ENCODE data around the gene RSPRY1. TPM values are rescaled to one million over a fixed set of nuclear protein-coding genes. Genes with fewer than 3 reads are reported as not detected.

Gene RSPRY1
- polyA plus RNA-seq, 1 of the 3 experiments (the other 2 are of a cell fraction): 16.6 TPM

- WGBS (ENCODE audit: low lambda C conversion rate): 60% methylated on average over 1 of the region's 1 CpG
- Histone ChIP-seq H3K27me3 (ENCODE audit: insufficient read depth) (no peaks in the 10 kb centered on the region), H3K27ac (ENCODE audit: low read depth in 2 of 2, low read length in 1 of 2) (no peak overlapping the region), H4K20me1 (ENCODE audit: insufficient read depth) (no peaks in the 10 kb centered on the region), H2AFZ (ENCODE audit: low read depth) (no peak overlapping the region), H3K4me1 (ENCODE audit: control insufficient read depth in 1 of 2, insufficient read depth in 2 of 2, low read depth in 1 of 2, low read length in 1 of 2) (peaks cover 4 to 14% of the 10 kb centered on the region in 2 experiments; a peak in 2 of 4 replicates), H3K4me2 (no peak overlapping the region), H3K9me3 (no peaks in the 10 kb centered on the region), H3K4me3 (ENCODE audit: low read depth in 2 of 2, low read length in 1 of 2) (no peak overlapping the region), H3K36me3 (replicated peaks in 1 of 2; ENCODE audit: control insufficient read depth in 1 of 2, insufficient read depth in 2 of 2, low read length in 1 of 2) (no peaks in the 10 kb centered on the region), H3K79me2 (ENCODE audit: insufficient read depth) (no peaks in the 10 kb centered on the region), H3F3A (replicated peaks; ENCODE audit: insufficient read depth) (no peaks in the 10 kb centered on the region), H3K9ac (no peak overlapping the region), H3K9me2 (no peaks in the 10 kb centered on the region)
- TF ChIP-seq RCOR1 (IDR thresholded peaks at IDR 0.05; ENCODE audit: low read length) (peak; percentile 52; the same call in 1 of the 2 replicates), MXI1 (IDR thresholded peaks at IDR 0.05; ENCODE audit: low read depth, low read length) (0 out of 2 replicates have a peak, but pooled peaks have one; percentile 30), GABPA (IDR thresholded peaks at IDR 0.05; ENCODE audit: low read depth) (no peak), TEAD4 (IDR thresholded peaks at IDR 0.05; ENCODE audit: borderline replicate concordance, insufficient read depth) (no peak), MAX (IDR thresholded peaks at IDR 0.05; ENCODE audit: low read depth) (no peak), TAF1 (IDR thresholded peaks at IDR 0.05; ENCODE audit: borderline replicate concordance, low read depth, low read length) (no peak), SMC3 (IDR thresholded peaks at IDR 0.05; ENCODE audit: low read depth, low read length) (no peak; the same call in 1 of the 2 replicates), EP300 (IDR thresholded peaks at IDR 0.05; ENCODE audit: borderline replicate concordance in 1 of 2, low read depth in 1 of 2, low read length in 1 of 2) (0 out of 4 replicates have a peak, but pooled peaks of 1 of the 2 experiments have one; percentile 24), YY1 (IDR thresholded peaks at IDR 0.05; ENCODE audit: low read depth) (no peak), FOXJ3 (CRISPR knock-in tag; IDR thresholded peaks at IDR 0.05) (no peak), RXRA (IDR thresholded peaks at IDR 0.05; ENCODE audit: borderline replicate concordance, low read depth) (no peak), GATA2 (CRISPR knock-in tag; IDR thresholded peaks at IDR 0.05) (peak; percentile 79), USF1 (IDR thresholded peaks at IDR 0.05; ENCODE audit: borderline replicate concordance, low read depth) (no peak), NRF1 (IDR thresholded peaks at IDR 0.05; ENCODE audit: low read depth, low read length) (no peak), MEF2A (IDR thresholded peaks at IDR 0.05; ENCODE audit: borderline replicate concordance, low read depth) (no peak), IRF3 (IDR thresholded peaks at IDR 0.05; ENCODE audit: low read depth, low read length) (no peak)
- ChIA-PET CTCF (interaction anchor here (0.6 to 1.0 kb wide), 5 partner anchors 10 to 670 kb away, joined by 3 read pairs; no protein-coding TSS in a partner anchor), POLR2A (no interaction called here)
- DNase-seq: peak; percentile 87
Measured at GRCh38 chr16:57273359-57273758, 87.2 kb downstream of the RSPRY1 start.

- Histone ChIP-seq H3K36me3 (replicated peaks in 1 of 2; ENCODE audit: control insufficient read depth in 1 of 2, insufficient read depth in 2 of 2, low read length in 1 of 2) (no peaks in the 10 kb centered on the region), H3K27me3 (ENCODE audit: insufficient read depth) (no peaks in the 10 kb centered on the region), H3K9me3 (no peaks in the 10 kb centered on the region), H2AFZ (ENCODE audit: low read depth) (no peak overlapping the region), H3K79me2 (ENCODE audit: insufficient read depth) (no peaks in the 10 kb centered on the region), H3K27ac (ENCODE audit: low read depth in 2 of 2, low read length in 1 of 2) (no peak overlapping the region), H3F3A (replicated peaks; ENCODE audit: insufficient read depth) (no peaks in the 10 kb centered on the region), H4K20me1 (ENCODE audit: insufficient read depth) (no peaks in the 10 kb centered on the region), H3K4me2 (no peak overlapping the region), H3K4me3 (ENCODE audit: low read depth in 2 of 2, low read length in 1 of 2) (no peak overlapping the region), H3K4me1 (ENCODE audit: control insufficient read depth in 1 of 2, insufficient read depth in 2 of 2, low read depth in 1 of 2, low read length in 1 of 2) (peaks cover 4 to 10% of the 10 kb centered on the region in 2 experiments; a peak in 2 of 4 replicates), H3K9me2 (no peaks in the 10 kb centered on the region), H3K9ac (no peak overlapping the region)
- DNase-seq: no peak
- POLR2A ChIA-PET: interaction anchor here (0.6 kb wide), 1 partner anchor 26 kb away, joined by 3 read pairs; no protein-coding TSS in a partner anchor
- 91% methylated on average over 5 of the region's 5 CpGs for WGBS (ENCODE audit: low lambda C conversion rate)
- CTCF ChIA-PET: interaction anchor here (0.6 to 1.0 kb wide), 4 partner anchors 26 to 246 kb away, joined by 3 read pairs; partner anchors contain the start of gene CPNE2
- no peak for TF ChIP-seq PBX3 (IDR thresholded peaks at IDR 0.05)
- no peak for TF ChIP-seq RFX5 (IDR thresholded peaks at IDR 0.05; ENCODE audit: low read length)
- no peak for TF ChIP-seq RCOR1 (IDR thresholded peaks at IDR 0.05; ENCODE audit: low read length)
- no peak for TF ChIP-seq ZBTB33 (IDR thresholded peaks at IDR 0.05; ENCODE audit: borderline replicate concordance, low read depth)
Measured at GRCh38 chr16:57273826-57274225, 87.7 kb downstream of the RSPRY1 start.

All from SK-N-SH (cell line).